Ishikawa (cell line): ENCODE results near the gene ACSL1.

ENCODE experiments used
- CEBPB ChIP-seq: IDR thresholded peaks from 2 replicates; pipeline ENCODE4 v1.6.1; 2012
- CREB1 ChIP-seq: IDR thresholded peaks from 2 replicates; pipeline ENCODE4 v1.6.1; 2012; ENCODE audit warnings: low read depth
- EGR1 ChIP-seq: IDR thresholded peaks from 2 replicates; pipeline ENCODE4 v1.6.1; 2012
- EP300 ChIP-seq: IDR thresholded peaks from 2 replicates; pipeline ENCODE4 v1.6.1; 2012; ENCODE audit warnings: borderline replicate concordance
- FOXM1 ChIP-seq: IDR thresholded peaks from 2 replicates; pipeline ENCODE4 v1.6.1; 2012; ENCODE audit warnings: low read depth, borderline replicate concordance
- MAX ChIP-seq: IDR thresholded peaks from 2 replicates; pipeline ENCODE4 v1.6.1; 2012
- NFIC ChIP-seq: IDR thresholded peaks from 2 replicates; pipeline ENCODE4 v1.6.1; 2012
- RAD21 ChIP-seq: IDR thresholded peaks from 2 replicates; pipeline ENCODE4 v1.6.1; 2012; ENCODE audit warnings: low read depth
- TAF1 ChIP-seq: IDR thresholded peaks from 2 replicates; pipeline ENCODE4 v1.6.1; 2012; ENCODE audit warnings: low read depth, mild to moderate bottlenecking
- TCF12 ChIP-seq: IDR thresholded peaks from 2 replicates; pipeline ENCODE4 v1.6.1; 2012; ENCODE audit warnings: low read depth
- TEAD4 ChIP-seq: IDR thresholded peaks from 2 replicates; pipeline ENCODE4 v1.6.1; 2012
- USF1 ChIP-seq: IDR thresholded peaks from 2 replicates; pipeline ENCODE4 v1.6.1; 2012
- YY1 ChIP-seq: IDR thresholded peaks from 2 replicates; pipeline ENCODE4 v1.6.1; 2012; ENCODE audit warnings: low read depth
- ZBTB7A ChIP-seq: IDR thresholded peaks from 2 replicates; pipeline ENCODE4 v1.6.1; 2012; ENCODE audit warnings: low read depth
- TF ChIP-seq, protein P1 (sequence below): IDR thresholded peaks from 2 replicates; pipeline ENCODE4 v1.6.1; 2012; ENCODE audit warnings: low read depth, mild to moderate bottlenecking

Gene ACSL1

DNA sequence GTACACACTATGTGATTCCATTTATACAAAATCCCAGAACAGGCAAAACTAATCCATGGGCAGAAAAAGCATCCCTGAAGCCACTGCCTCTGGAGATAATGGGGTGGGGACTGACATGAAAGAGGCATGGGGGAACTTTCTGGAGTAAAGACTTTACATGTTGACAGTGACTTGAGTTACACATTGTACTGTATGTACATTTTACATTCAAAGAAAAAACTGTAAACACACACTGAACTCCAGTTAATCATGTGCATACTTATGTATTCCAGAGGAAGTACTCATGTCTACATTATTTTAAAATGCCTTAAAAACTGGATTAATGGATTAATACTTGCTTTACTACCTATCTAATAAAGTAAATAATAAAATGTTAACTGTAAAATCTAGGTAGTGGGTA lies 113.4 kb downstream of the ACSL1 start:
- TF ChIP-seq EGR1 (no peak), TEAD4 (no peak), EP300 (no peak), FOXM1 (no peak), CREB1 (no peak), NFIC (no peak), USF1 (no peak), ZBTB7A (no peak), CEBPB (no peak), YY1 (no peak), RAD21 (no peak), TAF1 (no peak), TCF12 (no peak), MAX (no peak)
- TF ChIP-seq, protein P1, sequence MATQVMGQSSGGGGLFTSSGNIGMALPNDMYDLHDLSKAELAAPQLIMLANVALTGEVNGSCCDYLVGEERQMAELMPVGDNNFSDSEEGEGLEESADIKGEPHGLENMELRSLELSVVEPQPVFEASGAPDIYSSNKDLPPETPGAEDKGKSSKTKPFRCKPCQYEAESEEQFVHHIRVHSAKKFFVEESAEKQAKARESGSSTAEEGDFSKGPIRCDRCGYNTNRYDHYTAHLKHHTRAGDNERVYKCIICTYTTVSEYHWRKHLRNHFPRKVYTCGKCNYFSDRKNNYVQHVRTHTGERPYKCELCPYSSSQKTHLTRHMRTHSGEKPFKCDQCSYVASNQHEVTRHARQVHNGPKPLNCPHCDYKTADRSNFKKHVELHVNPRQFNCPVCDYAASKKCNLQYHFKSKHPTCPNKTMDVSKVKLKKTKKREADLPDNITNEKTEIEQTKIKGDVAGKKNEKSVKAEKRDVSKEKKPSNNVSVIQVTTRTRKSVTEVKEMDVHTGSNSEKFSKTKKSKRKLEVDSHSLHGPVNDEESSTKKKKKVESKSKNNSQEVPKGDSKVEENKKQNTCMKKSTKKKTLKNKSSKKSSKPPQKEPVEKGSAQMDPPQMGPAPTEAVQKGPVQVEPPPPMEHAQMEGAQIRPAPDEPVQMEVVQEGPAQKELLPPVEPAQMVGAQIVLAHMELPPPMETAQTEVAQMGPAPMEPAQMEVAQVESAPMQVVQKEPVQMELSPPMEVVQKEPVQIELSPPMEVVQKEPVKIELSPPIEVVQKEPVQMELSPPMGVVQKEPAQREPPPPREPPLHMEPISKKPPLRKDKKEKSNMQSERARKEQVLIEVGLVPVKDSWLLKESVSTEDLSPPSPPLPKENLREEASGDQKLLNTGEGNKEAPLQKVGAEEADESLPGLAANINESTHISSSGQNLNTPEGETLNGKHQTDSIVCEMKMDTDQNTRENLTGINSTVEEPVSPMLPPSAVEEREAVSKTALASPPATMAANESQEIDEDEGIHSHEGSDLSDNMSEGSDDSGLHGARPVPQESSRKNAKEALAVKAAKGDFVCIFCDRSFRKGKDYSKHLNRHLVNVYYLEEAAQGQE, result no peak

- TF ChIP-seq USF1 (no peak), FOXM1 (no peak), RAD21 (no peak), CREB1 (no peak)
These were observed 119.3 kb downstream of the ACSL1 start for GRCh38 chr4:184706453-184706852.

DNA sequence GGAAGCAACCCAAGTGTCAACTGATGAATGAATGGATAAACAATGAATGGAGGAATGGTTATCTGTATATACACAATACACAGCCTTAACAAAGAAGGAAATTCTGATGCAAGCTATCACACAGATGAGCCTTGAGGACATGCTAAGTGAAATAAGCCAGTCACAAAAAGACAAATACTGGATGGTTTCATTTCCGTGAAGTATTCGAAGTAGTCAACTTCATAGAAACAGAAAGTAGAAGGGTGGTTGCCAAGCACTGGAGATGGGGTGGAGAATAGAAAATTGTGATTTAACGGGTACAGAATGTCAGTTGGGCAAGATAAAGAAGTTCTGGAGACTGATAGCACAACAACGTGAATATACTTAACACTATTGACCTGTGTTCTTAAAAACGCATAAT lies 120.1 kb downstream of the ACSL1 start:
- TF ChIP-seq EGR1 (no peak), USF1 (no peak), TEAD4 (no peak), YY1 (no peak), FOXM1 (no peak), CEBPB (no peak), NFIC (no peak), EP300 (no peak), TAF1 (no peak), ZBTB7A (no peak), MAX (no peak), RAD21 (no peak), TCF12 (no peak), CREB1 (no peak)
- TF ChIP-seq, protein P1, result no peak
